HepG2 (cell line): ENCODE data around the gene RGS19. TPM values are rescaled to one million over a fixed set of nuclear protein-coding genes. Genes with fewer than 3 reads are reported as not detected.

Source experiments
- CBX5 ChIP-seq: sonication (generic); formaldehyde crosslinking; IDR thresholded peaks from 2 replicates; pipeline ENCODE4 v1.4.0; 2020; ENCODE audit warnings: missing genetic modification reagents, borderline replicate concordance
- FOXK2 ChIP-seq: fragments of 450-650 bp; IDR thresholded peaks from 2 replicates; pipeline ENCODE4 v1.6.1; 2016
- HHEX ChIP-seq: IDR thresholded peaks from 2 replicates; pipeline ENCODE4 v1.6.1; 2016; ENCODE audit warnings: control low read depth
- RARA ChIP-seq: IDR thresholded peaks from 2 replicates; pipeline ENCODE4 v1.6.1; 2016; ENCODE audit warnings: missing genetic modification reagents, missing compliant biosample characterization
- RBFOX2 ChIP-seq: fragments of 200-400 bp; formaldehyde crosslinking; IDR thresholded peaks from 2 replicates; pipeline ENCODE4 v1.6.1; 2017; ENCODE audit warnings: low read depth, mild to moderate bottlenecking, low read length
- RELA ChIP-seq: sonication (generic); formaldehyde crosslinking; IDR thresholded peaks from 2 replicates; pipeline ENCODE4 v1.4.0; 2020; ENCODE audit warnings: missing genetic modification reagents
- SIN3A ChIP-seq: IDR thresholded peaks from 2 replicates; pipeline ENCODE4 v1.6.1; 2011; ENCODE audit warnings: low read depth, mild to moderate bottlenecking, control low read depth, low read length, borderline replicate concordance
- SIN3B ChIP-seq: fragments of 150-350 bp; IDR thresholded peaks from 2 replicates; pipeline ENCODE4 v1.6.1; 2014; ENCODE audit warnings: low read length
- SP5 ChIP-seq: IDR thresholded peaks from 2 replicates; pipeline ENCODE4 v1.6.1; 2016; ENCODE audit warnings: low read depth, borderline replicate concordance
- TGIF2 ChIP-seq: IDR thresholded peaks from 2 replicates; pipeline ENCODE4 v1.6.1; 2016; ENCODE audit warnings: control low read depth, missing compliant biosample characterization
- ZFP90 ChIP-seq: sonication (generic); formaldehyde crosslinking; IDR thresholded peaks from 2 replicates; pipeline ENCODE4 v1.8.0; 2022; ENCODE audit warnings: missing genetic modification reagents, mild to moderate bottlenecking, inconsistent platforms, borderline replicate concordance
- ZNF598 ChIP-seq: sonication (generic); formaldehyde crosslinking; IDR thresholded peaks from 2 replicates; pipeline ENCODE4 v1.5.1; 2020; ENCODE audit warnings: mild to moderate bottlenecking, missing genetic modification reagents, borderline replicate concordance
- ZNF605 ChIP-seq: sonication (generic); formaldehyde crosslinking; IDR thresholded peaks from 2 replicates; pipeline ENCODE4 v1.8.0; 2022; ENCODE audit warnings: mild to moderate bottlenecking, missing genetic modification reagents
- ZNF724P ChIP-seq: sonication (generic); formaldehyde crosslinking; IDR thresholded peaks from 2 replicates; pipeline ENCODE4 v1.8.0; 2022; ENCODE audit warnings: missing genetic modification reagents, borderline replicate concordance
- ZNF768 ChIP-seq: sonication (generic); formaldehyde crosslinking; IDR thresholded peaks from 2 replicates; pipeline ENCODE4 v1.4.0; 2020; ENCODE audit warnings: missing genetic modification reagents
- polyA plus RNA-seq, 8 experiments: library from polyadenylated mRNA; depleted of rRNA in 3 of 8; stranded (reverse) in 7 of 8; unstranded in 1 of 8; fragments of >200 nt; fragmentation: Illumina TruSeq in 4 of 8; extraction: Trizol in 4 of 8; gene quantifications; 2 replicates each; pipeline versions ENCODE4 v1.2.1 to v1.2.3, GENCODE V29; 2011 to 2016; ENCODE audit warnings: low read depth in 4 of 8, missing spikeins in 1 of 8, mixed read lengths in 1 of 8; ENCODE audit not compliant: insufficient read depth in 1 of 8
- total RNA-seq, 5 experiments: library from RNA; depleted of rRNA; stranded (reverse); fragments of >200 nt; fragmentation: Illumina TruSeq; extraction: Trizol; gene quantifications; 2 replicates each; pipeline ENCODE4 v1.2.3, GENCODE V29; 2016; ENCODE audit warnings: low read depth in 1 of 5
- TF ChIP-seq, protein P1 (sequence below): sonication (generic); formaldehyde crosslinking; IDR thresholded peaks from 2 replicates; pipeline ENCODE4 v1.4.0; 2020; ENCODE audit warnings: missing genetic modification reagents
- TF ChIP-seq, protein P2 (sequence below): sonication (generic); formaldehyde crosslinking; IDR thresholded peaks from 2 replicates; pipeline ENCODE4 v1.5.0; 2020; ENCODE audit warnings: mild to moderate bottlenecking, low read depth, missing genetic modification reagents, borderline replicate concordance
- TF ChIP-seq, protein P3 (sequence below): sonication (generic); formaldehyde crosslinking; IDR thresholded peaks from 2 replicates; pipeline ENCODE4 v1.8.0; 2022; ENCODE audit warnings: mild to moderate bottlenecking, missing genetic modification reagents, moderate library complexity
- TF ChIP-seq, protein P4 (sequence below): sonication (generic); formaldehyde crosslinking; IDR thresholded peaks from 2 replicates; pipeline ENCODE4 v1.4.0; 2020; ENCODE audit warnings: mild to moderate bottlenecking, missing genetic modification reagents
- TF ChIP-seq, protein P5 (sequence below): sonication (generic); formaldehyde crosslinking; IDR thresholded peaks from 2 replicates; pipeline ENCODE4 v1.4.0; 2020; ENCODE audit warnings: mild to moderate bottlenecking, missing genetic modification reagents

The RGS19 gene
- total and polyA plus RNA-seq, 2 of the 13 experiments (the other 11 are each of a cell fraction or from before 2014, with no cell fraction given) = 10.7 to 11.9 TPM

DNA sequence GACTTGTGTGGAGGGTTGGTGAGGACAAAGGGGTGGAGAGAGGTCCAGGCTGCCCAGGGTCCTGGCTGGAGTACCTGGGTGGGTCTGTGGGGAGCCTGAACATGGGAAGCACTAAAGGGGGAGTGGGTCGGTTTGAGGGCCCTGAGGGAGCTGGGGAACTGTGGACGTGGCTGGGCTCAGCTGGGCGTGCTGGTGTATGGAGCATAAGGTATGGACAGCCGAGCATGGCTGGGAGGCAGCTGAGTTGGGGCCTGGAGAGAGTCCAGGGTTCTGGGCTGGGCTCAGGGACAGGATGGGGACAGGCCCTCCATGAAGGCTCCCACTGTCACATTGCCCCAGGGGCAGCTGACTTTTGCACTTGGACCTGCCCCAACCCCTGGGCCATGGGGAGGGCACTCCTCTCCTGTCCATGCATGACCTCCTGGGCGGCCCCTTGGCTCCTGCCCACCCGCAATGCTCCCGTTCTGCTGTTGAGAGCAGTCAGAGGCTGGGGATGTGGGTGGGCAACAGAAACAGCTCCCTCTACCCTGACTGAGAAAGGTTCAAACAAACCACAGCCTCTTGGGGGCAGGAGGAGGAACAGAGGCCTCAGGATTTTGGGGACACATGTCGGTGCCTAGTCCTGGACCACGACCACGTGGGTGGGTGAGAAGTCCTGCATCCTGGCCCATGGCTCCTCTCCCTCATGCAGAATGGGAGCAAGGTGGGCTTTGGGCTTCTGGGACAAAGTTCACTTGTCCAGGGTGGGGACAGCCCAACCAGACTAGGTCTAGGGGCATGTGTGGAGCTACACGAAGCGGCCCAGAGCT is 38.9 kb downstream of the RGS19 start (continued):
- TF ChIP-seq ZFP90 (CRISPR knock-in tag) (no peak; the same call in 1 of the 2 replicates), ZNF598 (CRISPR knock-in tag) (no peak), HHEX (CRISPR knock-in tag) (no peak), SP5 (CRISPR knock-in tag) (peak; percentile 71), RARA (CRISPR knock-in tag) (peak; percentile 61), SIN3A (peak; percentile 24; the same call in 1 of the 2 replicates), TGIF2 (CRISPR knock-in tag) (no peak), FOXK2 (no peak), ZNF768 (CRISPR knock-in tag) (peak; percentile 61; the same call in 1 of the 2 replicates), CBX5 (CRISPR knock-in tag) (no peak), ZNF605 (CRISPR knock-in tag) (peak; percentile 64), ZNF724P (CRISPR knock-in tag) (no peak), RELA (no peak), SIN3B (no peak), RBFOX2 (peak; percentile 61)
- TF ChIP-seq, protein P1, sequence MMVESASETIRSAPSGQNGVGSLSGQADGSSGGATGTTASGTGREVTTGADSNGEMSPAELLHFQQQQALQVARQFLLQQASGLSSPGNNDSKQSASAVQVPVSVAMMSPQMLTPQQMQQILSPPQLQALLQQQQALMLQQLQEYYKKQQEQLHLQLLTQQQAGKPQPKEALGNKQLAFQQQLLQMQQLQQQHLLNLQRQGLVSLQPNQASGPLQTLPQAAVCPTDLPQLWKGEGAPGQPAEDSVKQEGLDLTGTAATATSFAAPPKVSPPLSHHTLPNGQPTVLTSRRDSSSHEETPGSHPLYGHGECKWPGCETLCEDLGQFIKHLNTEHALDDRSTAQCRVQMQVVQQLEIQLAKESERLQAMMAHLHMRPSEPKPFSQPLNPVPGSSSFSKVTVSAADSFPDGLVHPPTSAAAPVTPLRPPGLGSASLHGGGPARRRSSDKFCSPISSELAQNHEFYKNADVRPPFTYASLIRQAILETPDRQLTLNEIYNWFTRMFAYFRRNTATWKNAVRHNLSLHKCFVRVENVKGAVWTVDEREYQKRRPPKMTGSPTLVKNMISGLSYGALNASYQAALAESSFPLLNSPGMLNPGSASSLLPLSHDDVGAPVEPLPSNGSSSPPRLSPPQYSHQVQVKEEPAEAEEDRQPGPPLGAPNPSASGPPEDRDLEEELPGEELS = peak; percentile 46
- TF ChIP-seq, protein P2, sequence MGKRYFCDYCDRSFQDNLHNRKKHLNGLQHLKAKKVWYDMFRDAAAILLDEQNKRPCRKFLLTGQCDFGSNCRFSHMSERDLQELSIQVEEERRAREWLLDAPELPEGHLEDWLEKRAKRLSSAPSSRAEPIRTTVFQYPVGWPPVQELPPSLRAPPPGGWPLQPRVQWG (CRISPR knock-in tag) = no peak
- TF ChIP-seq, protein P3, sequence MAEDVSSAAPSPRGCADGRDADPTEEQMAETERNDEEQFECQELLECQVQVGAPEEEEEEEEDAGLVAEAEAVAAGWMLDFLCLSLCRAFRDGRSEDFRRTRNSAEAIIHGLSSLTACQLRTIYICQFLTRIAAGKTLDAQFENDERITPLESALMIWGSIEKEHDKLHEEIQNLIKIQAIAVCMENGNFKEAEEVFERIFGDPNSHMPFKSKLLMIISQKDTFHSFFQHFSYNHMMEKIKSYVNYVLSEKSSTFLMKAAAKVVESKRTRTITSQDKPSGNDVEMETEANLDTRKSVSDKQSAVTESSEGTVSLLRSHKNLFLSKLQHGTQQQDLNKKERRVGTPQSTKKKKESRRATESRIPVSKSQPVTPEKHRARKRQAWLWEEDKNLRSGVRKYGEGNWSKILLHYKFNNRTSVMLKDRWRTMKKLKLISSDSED (CRISPR knock-in tag) = peak; percentile 81; the same call in 1 of the 2 replicates
- TF ChIP-seq, protein P4, sequence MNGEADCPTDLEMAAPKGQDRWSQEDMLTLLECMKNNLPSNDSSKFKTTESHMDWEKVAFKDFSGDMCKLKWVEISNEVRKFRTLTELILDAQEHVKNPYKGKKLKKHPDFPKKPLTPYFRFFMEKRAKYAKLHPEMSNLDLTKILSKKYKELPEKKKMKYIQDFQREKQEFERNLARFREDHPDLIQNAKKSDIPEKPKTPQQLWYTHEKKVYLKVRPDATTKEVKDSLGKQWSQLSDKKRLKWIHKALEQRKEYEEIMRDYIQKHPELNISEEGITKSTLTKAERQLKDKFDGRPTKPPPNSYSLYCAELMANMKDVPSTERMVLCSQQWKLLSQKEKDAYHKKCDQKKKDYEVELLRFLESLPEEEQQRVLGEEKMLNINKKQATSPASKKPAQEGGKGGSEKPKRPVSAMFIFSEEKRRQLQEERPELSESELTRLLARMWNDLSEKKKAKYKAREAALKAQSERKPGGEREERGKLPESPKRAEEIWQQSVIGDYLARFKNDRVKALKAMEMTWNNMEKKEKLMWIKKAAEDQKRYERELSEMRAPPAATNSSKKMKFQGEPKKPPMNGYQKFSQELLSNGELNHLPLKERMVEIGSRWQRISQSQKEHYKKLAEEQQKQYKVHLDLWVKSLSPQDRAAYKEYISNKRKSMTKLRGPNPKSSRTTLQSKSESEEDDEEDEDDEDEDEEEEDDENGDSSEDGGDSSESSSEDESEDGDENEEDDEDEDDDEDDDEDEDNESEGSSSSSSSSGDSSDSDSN = no peak
- TF ChIP-seq, protein P5, sequence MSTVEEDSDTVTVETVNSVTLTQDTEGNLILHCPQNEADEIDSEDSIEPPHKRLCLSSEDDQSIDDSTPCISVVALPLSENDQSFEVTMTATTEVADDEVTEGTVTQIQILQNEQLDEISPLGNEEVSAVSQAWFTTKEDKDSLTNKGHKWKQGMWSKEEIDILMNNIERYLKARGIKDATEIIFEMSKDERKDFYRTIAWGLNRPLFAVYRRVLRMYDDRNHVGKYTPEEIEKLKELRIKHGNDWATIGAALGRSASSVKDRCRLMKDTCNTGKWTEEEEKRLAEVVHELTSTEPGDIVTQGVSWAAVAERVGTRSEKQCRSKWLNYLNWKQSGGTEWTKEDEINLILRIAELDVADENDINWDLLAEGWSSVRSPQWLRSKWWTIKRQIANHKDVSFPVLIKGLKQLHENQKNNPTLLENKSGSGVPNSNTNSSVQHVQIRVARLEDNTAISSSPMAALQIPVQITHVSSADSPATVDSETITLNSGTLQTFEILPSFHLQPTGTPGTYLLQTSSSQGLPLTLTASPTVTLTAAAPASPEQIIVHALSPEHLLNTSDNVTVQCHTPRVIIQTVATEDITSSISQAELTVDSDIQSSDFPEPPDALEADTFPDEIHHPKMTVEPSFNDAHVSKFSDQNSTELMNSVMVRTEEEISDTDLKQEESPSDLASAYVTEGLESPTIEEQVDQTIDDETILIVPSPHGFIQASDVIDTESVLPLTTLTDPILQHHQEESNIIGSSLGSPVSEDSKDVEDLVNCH (CRISPR knock-in tag) = no peak
